Activated CD4-positive, alpha-beta T cell treated with anti-CD3 and anti-CD28 coated beads, Interleukin-2, amount 50 U/mL, for 4 hours (primary cell): ENCODE measurements around the gene LTBP1.

Source experiments
- DNase-seq, 2 experiments: peaks; one replicate each; pipeline ENCODE4 v3.0.0-alpha.2; 2020

Gene LTBP1

DNA sequence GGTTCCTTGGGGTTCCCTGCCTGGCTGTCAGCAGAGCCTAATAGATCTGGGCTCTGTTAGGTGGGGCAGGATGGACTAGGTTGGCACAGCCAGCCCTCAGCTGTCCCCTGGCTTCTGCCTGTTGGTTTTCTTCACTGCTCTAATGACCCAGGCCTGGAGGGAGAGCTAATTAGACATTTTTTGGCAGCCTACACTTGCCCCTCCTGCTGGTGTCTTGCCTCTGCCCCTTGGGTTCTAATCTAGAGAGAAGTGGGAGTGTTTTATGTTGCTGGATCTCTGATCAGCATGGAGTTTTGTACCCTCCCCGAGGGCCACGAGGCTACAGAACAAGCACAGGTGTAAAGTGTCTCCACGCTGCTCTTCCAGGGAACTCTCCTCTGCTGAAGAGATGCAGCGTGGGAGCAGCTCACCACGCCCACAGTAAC is 330.3 kb downstream of the LTBP1 start:
- no peak for DNase-seq

DNA sequence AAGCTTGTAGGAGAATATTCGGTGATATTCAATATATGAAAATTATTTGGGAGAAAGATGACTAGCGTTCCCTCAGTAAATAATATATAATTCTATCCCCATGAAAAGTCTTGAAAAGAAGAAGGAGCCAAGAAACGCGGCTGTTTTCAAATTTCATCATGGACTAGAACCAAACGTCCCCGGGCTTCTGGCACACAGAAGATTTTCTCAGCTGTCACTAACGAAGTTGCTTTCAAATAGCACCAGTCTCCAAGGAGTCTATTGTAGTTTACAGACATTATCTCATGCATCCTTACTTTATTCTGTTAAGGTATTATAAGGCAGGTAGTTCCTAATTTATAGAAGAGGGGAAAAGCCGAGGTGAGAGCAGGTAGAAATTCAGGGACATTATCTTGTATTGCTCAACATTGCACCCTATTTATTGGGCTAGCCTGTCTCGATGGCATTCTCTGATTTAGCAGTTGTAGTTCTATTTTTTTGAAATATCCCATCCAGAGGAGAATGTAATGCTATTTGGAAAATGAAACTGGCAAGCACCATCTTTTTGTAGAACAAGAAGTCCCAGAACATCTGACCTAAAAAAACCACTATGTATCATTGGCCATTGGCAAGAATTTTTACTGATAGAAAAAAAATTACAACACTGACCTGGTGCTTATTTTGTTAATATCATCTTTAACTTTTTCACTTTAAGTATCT is 331.6 kb downstream of the LTBP1 start:
- DNase-seq, result no peak

DNA sequence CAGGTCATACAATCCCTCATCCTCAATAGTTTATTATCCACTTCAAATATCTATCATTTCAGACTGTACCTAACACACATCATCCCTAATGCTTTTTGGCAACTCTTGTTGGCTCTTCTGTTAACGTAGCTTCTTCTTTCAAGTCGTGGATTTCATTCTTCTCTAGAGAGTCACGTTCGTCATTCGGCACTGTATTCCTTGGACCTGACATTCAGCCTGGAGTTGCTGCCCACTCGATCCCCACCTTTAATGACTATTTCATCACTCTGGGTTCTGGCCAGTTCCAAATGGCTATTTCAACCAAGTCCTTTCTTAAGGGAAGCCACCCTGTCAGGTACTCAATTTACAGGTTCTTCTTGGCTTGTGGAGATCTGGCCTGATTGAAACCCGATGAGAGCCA is 337.5 kb downstream of the LTBP1 start:
- DNase-seq, result no peak

DNA sequence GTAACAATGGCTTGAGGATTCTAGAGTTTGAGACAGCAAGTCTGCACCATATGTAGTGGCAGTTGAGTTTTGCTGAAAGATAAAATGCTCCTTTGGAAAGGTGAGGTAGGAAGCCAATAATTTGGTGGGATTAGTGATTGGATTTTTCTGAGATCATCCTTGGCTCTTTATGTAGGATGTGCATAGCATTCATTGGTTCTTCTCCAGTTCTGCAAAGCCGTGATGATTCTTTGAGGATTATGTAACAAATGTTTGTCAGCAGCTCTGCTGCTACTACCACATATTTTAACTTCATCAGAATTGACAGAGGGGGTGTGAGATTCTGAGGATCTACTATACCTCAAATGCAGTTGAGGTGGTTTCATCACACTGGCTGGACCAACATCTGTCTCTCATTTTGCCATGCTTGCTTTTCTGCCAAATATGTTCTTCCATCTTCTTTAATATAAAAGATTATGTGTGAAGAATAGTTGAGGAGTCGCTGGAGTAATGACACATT is 340.8 kb downstream of the LTBP1 start:
- DNase-seq, result no peak

DNA sequence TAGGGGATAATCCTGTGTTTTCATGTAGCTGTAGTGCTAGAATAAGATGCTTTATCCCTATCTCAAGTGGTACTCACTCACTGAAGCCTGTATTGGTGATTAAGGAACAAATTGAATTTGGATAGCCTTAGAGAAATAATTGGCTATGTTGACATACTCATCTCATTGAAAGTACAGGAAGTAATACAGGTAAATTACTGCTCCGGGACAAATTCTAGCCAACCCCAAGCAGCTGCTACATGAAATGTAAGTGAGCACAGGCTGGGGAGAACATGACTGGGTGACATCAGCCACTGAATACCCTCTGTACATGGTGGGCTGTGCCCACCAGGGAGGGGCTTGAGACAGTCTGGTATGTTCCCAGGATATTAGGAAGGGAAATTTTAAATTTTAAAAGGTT is 341.3 kb downstream of the LTBP1 start:
- DNase-seq, result no peak

DNA sequence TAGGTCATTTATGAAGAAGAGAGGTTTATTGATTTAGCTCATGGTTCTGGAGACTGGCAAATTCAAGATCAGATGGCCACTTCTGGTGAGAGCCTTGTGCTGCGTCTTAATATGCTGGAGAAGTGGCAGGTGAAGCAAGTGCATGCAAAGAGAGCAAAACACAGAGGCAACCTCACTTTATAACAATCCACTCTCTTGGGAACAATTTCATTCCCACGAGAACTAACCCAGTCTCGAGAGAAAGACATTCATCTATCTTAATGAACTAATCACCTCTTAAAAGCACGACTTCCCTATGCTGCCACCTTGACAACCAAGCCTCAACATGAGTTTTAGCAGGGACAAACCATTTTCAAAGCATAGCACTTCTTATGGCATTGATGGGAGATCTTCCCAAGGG is 343.2 kb downstream of the LTBP1 start:
- DNase-seq, result no peak

DNA sequence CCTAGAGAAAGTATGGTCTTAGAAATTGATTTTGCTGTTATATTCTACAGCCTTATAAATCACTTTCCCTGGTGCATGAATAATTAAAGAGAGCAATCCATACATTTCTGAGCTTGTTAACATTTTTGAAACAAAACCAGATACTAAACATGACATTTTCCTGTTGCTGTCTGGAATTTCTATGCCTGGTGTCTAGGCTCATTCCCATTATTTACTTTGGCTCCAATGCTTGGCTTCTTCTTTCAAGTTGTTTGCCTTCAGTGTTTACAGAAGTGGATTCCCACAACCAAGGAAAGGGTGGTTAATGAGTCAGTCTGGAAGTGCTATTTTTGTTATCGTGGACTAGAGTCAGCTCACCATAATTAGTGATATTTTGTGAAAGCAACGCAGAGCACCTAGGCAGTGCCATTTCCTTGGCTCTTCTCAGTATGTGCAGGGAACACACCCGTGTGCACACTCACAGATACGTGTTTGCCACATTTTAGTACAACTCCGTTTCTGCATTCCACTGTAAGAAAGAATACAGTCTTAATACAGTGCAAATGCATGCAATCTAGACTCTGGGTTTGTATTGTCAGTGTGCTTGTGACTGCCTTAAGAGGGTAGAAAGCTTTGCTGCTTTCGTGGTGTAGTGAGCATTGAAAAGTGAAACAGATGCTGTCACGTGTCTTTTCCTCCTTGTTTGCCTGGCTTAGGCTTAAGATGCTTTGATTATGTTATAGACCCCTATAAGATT is 344.7 kb downstream of the LTBP1 start:
- no peak for DNase-seq

DNA sequence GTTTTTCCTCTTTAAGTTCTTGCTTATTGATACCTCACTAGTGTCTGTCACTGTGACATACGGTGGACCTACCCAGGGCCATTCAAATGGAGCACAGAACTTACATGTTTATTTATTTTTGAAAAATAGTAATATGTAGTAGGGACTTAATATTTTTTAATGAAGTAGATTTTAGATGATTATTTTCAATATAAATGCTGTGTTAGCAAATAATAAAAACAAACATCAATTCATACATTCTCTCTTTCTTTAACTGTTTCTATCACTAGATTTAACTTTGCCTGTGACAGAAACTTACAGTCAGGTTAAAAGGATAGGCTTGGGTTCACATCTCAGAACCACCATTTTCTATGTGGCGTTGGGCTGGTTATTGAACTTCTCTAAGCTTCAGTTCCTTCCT is 345.3 kb downstream of the LTBP1 start:
- no peak for DNase-seq

DNA sequence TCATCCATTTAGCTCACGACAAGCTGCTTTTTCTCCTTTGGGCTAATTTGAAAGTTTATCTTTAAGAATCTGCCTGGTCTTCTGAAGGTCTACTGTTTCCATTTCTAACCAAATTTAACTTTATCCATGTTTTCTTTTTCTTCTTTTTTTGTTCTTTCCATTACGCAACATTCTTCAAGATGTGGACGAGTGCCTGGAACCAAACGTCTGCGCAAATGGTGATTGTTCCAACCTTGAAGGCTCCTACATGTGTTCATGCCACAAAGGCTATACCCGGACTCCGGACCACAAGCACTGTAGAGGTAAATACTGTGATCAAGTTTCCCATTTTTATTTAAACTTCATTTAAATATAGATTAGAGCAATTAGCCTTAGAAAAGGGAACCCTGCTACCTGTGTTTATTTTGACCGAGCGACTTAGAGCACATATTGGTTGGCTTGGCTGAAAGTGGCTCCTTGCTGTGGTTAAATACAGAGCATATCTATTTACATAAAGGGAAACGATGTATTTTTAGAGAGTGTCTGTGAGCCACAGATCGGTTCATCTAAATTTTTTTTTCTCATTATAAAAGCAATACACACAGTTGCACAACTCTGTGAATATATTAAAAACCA is 346.3 kb downstream of the LTBP1 start:
- no peak for DNase-seq

DNA sequence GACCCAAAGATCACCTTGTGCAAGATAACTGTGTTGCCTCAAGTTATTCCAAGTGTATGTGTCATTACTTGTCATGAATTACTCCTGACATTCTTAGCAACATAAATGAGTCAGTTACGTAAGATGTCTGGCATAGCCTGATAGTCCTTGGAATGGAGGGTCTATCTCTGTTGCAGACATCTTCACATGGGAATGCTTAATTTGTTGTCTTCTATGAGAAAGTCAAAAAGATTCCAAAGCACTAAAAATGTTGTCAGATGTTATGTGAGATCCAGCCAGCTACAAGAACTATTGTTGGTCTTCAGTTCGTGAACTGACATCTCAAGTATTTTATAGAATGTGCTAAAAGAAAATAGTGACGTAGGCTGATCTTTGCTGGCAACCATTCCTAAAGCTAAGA is 351.5 kb downstream of the LTBP1 start:
- DNase-seq, result no peak

DNA sequence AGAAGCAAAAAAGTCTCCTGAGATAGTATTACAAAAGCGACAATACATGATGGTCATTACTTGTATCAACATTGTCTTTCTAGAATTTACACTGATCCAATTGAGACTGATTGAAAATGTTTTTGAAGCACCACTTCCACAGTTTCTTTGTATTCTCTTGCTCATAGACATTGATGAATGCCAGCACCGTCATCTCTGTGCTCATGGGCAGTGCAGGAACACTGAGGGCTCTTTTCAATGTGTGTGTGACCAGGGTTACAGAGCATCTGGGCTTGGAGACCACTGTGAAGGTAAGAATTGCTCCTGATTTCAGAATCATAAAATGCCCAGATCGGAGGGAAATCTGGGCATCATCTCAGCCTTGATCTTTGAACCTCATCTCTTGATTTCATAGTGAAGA is 354.6 kb downstream of the LTBP1 start:
- no peak for DNase-seq

DNA sequence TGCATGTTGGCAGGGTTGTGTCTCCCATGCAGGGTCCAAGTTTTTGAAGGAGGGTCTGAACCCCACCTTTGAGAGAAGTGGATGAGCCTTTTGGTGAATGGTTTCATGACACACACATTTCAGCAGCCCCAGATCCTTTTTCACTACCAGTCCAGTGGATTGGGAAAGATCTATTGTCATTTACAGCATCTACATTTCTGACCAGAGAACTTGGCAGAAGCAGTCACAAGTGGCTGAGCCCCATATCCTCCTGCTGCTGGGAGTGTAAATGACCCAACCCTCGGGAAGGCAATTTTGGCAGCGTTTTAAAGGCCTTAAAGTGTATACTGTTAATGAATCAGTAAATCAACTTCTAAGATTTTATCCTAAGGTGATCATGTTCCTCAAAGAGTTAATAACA is 355.6 kb downstream of the LTBP1 start:
- DNase-seq, result no peak

DNA sequence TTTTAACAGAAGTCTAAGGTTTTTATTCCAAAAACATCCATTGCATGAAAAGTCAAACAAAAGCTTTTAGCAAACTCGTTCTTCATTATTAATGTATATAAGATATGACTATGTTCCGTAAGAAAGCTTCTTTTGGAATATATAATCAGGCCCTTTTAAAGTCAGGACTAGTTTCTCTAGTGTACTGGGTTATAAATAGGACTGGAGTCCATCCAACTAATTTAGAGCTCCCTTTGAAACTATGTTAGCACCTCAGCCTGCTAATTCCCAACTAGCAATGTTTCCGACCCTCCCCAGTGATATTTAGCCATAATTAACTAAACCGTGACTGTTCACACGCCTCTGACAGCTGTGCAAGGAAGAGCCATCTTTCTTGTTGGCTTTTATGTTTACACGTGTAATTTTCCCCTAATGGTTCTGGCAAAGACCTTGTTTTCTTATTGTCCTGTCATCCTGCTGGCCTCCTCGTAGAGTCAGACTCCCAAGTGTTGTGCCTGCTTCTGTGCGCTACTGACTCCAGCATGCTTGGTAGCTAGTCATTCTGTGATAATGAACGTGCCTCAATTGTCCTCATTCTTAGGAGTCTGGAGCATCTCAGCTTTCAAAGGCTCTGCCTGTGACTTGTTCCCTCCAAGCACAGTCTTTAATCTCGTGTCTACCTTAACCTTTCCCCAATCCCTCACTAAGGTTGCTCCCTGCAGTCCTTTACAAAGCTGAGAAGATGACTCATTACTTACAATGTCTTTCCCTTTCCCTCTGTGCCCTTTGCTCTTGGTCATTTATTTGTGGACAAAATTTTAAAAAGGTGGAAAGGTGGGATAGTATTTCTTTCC is 357.5 kb downstream of the LTBP1 start:
- no peak for DNase-seq

DNA sequence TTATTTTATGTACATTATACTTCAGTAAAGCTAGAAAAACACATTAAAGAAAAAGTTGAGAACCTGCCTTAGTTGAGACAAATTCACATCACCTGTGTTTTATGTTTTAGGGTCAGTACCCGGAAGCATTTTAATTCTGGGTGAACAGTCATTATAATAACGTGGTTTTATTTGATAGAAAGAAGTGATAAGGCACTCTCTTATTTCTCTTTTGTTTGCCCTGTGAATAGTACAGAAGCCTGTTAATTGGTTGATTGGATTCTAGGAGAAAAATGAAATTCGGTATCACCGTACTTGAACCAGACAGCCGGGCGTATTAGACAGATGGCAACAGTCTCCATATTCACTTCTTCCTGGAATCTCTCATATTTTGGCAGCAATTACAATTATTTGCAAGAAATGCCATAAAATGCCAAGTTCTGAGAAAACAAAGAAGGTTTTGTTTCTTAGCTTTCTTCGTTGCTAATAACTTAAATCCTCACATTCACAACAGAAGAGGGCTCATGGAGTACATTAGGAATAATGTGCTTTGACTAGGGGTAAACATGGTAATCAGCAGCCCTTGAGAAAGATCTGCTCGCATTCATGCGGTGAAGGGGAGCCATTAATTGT is 361.0 kb downstream of the LTBP1 start:
- DNase-seq, result no peak

DNA sequence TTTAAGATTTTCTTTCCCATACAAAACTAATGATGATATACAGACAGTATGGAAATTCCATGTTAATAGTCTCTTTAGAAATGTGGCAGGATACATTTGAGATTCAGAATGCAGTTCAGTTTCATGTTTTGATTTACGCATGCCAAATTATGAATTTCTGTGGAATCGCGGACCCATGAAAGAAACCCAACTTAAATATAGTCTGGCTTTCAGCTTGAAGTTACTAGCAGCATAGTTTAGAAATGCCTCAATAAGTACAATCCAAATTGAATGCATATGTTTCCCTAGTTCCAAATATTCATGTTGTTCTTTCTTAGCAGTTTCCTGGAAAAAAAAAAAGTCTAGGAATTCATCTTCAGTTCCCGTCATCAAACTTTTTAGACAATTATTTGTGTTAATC is 365.6 kb downstream of the LTBP1 start:
- no peak for DNase-seq

DNA sequence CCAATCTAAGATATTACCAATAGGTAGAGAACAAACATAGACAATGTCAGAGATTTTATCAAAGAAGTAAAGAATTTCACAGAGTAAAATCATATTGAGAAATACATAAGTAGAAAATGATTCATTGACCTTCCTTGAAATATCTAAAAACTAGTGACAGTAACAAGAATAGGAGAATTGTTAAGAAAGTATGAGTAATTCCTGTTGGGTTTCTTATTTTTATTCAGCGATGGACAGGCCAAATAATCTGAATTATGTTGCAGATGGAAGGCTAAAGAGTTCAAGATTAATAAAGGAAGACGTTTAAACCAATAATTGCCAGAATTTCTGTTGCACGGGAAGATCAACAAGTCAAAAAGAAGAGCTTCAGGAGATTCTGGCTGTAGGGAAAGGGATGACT is 366.3 kb downstream of the LTBP1 start:
- no peak for DNase-seq

DNA sequence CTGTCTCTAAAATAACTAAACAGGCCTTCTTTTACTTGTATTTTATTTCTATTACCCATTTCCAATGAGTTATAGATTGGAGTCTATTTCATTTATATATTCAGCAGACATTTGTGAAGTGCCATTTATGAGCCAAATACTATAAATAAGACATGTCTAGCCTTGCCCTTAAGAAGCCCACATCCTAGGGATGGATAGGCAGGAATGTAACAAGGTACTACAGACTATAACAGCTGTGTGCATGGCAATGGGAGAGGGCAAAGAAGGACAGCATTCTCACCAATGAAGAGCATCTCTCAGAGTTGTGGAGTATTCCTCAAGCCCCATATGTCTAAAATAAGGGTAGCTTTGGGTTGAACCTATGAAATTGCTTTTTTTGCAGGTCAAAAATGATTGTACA is 367.8 kb downstream of the LTBP1 start:
- DNase-seq, result no peak

DNA sequence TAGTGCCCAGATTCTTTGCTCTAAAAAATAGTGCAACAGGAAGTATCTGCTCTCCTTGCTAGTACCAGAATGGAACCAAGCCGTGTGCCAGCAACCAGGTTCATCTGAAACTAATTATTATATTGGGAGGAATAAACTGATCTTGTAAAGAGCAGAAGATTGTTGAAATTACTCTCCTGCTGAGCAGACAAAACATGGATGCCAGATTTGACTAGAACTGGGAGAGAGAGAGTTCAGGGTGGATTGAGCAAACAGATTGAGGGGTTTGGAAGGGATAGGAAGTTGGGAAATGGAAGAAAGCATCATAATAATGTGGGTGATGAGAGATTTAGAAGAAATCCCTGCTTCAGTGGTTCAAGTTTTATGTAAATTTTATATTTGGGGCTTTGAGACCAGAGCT is 369.6 kb downstream of the LTBP1 start:
- no peak for DNase-seq

DNA sequence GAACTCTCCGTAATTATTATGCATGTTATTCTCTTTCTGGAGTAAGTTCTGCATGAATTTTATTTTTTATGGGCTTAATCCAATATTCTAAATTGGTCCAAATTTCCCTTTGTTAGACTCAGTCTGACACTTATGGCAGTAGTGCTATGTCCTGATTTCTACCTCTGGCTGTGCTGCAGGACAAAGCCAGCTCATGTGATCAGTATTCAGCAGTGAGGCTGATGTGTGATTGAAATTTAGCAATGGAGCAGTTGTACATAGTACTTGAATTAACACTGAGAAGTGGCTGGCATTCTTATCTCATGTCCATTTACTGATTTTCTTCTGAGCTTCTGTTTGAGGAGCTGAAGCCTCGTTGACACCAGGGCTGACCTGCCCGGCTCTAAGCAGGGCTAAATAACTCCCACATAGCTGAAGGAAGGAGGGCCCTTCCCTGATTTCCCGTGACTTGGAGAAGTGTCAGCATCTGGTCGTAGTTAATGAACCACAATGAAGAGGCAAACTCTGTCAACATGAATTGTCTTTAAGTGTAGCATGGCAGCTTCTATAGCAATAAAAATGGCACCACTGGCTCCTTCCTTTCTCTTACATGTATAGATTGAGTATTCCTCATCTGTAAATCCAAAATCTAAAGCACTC is 370.7 kb downstream of the LTBP1 start:
- no peak for DNase-seq

DNA sequence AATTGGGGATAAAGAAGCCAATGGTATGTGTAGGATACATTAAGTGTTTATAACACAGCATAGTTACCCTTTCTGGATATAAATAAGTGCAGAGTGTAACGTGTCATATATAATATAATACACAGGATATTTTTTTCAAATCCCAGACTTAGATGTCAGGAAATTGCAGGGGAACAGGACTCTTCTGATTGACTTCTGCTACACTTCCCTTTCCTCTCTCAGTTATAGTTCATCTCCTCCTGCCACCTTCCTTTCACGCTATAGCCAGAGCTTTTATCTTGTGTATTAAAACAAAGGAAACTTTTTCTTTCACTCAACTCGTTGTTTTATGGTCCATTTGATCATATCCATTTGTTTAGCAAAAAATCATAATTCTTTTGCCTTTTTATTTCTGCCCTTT is 371.7 kb downstream of the LTBP1 start:
- no peak for DNase-seq

DNA sequence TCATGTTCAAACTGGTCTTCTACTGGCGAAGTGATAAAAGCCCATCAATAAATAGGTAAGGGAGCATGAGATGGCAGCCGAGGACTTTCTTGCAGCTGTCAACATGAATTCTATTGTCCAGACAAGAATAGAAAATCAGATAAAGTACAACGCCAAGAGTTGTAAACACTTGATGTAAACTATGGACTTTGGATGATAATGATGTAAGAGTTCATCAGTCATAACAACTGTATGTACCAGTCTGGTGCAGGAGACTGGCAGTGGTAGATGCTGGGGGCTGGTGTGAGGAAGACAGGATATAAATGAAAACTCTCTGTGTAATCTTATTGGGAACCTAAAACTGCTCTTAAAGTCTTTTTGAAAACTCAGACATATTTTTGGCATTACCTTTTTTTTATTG is 373.8 kb downstream of the LTBP1 start:
- DNase-seq, result no peak

DNA sequence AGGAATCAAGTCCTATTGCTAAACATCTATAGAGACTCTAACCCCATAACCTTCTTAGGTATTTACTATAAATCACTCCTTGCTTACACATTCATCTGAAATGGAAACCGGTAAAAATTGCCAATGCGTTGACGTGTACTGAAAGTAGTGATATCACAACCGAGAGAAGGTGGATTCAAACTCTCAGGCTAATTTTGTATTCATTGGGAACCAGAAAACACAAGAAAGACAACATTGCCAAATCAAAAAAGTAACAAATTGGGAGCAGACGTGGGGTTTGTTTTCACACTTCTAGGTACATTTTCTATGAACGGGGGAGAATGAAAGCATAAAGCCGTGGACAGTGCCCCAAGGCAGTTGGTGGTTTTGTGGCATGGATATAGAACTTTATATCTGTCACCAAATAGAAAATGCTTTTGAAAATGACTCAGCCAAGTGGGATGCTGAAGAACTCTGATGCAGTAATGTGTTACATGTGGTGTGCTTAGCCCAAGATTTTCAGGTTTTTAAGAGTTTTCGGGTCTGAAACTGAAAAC is 374.6 kb downstream of the LTBP1 start:
- no peak for DNase-seq
